DMS153 (cell line): ENCODE results near the gene DLG2.
A peak's percentile ranks its signal among the peaks of the same experiment; 100 is the strongest.
"Not testable (repeated sequence)": the region's sequence is repeated elsewhere in the genome, so short reads cannot be mapped to it uniquely, and the experiment has no call there.

Source experiments
- DNase-seq: peaks from one replicate; lab custom pipeline; 2025; lab: John Stamatoyannopoulos, UW

DLG2 gene

GRCh38 chr11:85231588-85231987 is 395.6 kb downstream of the DLG2 start:
- DNase-seq: no peak

- not testable (repeated sequence) for DNase-seq
These were observed 397.4 kb downstream of the DLG2 start for GRCh38 chr11:85229723-85230122.

- DNase-seq: no peak
These were observed 430.2 kb downstream of the DLG2 start for GRCh38 chr11:85196968-85197367.

DNA sequence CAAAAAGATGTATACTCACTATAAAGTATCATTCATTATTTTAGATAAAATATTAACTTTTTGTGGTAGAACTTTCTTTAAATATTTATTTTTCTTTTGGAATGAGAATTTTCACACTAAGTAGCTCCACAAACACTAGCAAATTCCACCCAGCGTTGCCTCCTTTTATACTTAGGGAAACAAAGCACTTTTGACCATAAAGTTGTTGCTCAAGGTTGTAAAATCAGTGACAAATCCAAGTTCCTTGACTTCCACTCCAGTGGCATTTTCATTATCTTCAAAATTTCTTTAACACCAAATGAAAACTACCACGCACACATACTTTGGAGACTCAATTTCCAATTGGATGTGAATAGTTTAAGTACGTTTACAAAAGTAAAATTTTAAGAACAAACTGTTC is 431.2 kb downstream of the DLG2 start:
- no peak for DNase-seq

DNA sequence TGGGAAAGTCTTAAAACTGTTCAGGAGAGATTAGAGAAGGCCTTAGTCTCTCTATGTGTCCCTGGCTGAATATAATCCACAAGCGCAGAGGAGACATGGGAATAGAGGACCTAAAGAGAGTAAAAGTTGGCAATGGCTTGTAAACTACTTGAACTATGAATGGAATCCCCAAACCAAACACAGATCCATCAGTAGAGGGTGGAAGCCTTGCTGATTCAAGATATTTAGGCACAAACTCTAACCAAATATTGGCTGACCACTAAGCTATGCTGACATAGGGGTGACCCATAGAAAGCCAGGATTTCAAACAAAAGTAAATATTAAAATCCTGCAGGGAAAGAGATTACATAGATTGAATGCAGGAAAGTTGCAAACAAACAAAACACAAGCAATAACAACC is 439.2 kb downstream of the DLG2 start:
- no peak for DNase-seq

GRCh38 chr11:85184721-85185120 is 442.4 kb downstream of the DLG2 start:
- no peak for DNase-seq

GRCh38 chr11:85182441-85183387 is 444.4 kb downstream of the DLG2 start:
- peak; percentile 5 for DNase-seq

DNA sequence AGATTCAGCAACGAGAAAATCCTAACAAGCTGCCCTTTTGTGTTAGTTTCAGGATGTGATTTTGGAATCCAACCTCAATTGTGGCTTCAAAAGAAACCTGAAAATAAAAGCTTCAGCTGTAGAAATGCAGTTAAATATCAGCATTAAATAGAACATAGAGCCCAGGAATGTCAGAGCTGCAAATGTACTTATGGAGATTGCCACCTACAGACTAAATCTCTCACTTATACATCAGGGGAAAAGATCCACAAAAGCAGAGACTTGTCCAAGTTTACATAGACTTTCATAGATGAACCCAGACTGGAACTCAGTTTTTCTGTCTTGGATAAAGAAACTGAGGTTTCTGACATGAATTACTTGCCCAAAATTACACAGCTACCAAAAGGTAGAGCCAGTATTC is 446.6 kb downstream of the DLG2 start:
- no peak for DNase-seq

DNA sequence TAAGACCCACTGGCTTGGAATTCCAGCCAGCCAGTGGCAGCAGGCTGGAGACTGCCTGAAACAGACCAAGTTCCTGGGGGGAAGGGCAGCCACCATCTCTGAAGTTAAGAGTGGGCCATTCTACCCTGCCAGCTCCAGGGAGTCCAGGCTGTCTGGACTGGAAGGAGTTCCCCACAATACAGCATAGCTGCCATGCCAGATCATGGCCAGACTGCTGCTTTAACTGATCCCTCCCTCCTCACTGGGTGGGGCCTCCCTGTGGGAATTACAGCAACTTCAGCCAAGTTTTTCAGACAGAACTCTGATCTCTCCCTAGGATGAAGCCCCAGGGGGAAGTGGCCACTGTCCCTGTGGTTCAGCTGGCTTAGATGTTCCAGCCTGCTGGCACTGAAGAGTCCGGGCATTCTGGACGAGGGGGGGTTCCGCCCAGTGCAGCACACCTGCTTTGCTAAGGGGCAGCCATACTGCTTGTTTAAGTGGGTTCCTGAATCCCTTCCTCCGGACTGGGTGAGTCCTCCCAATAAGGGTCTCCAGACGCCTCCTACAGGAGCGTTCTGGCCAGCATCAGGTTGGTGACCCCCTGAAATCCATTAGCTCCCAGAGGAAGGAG is 455.4 kb downstream of the DLG2 start:
- DNase-seq: no peak

GRCh38 chr11:85170184-85170583 is 457.0 kb downstream of the DLG2 start:
- no peak for DNase-seq

GRCh38 chr11:85167471-85167870 is 459.7 kb downstream of the DLG2 start:
- no peak for DNase-seq

DNA sequence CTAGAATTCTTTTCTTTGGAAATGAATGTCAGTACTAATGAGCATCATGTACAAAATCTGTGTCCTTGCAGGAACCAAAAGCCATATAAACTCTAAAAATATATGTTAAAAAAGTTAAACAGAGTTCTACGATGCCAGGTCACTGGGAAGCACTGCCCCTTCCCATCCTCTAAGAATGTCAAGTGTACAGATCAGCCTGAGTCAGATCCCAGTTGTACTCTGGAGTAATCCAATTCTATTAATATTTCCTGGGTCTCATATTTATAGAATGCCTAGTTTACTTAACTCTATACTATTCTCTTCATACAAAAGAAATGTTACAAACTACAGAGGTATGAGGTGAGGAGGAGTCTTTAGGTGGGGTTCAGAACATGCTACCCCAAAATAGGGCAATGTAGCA is 460.1 kb downstream of the DLG2 start:
- DNase-seq: no peak

- no peak for DNase-seq
These were observed 461.3 kb downstream of the DLG2 start for GRCh38 chr11:85165819-85166218.

GRCh38 chr11:85164743-85165142 is 462.4 kb downstream of the DLG2 start:
- DNase-seq: no peak

GRCh38 chr11:85154294-85154693 is 472.9 kb downstream of the DLG2 start:
- no peak for DNase-seq

GRCh38 chr11:85137597-85137996 is 489.5 kb downstream of the DLG2 start:
- no peak for DNase-seq

DNA sequence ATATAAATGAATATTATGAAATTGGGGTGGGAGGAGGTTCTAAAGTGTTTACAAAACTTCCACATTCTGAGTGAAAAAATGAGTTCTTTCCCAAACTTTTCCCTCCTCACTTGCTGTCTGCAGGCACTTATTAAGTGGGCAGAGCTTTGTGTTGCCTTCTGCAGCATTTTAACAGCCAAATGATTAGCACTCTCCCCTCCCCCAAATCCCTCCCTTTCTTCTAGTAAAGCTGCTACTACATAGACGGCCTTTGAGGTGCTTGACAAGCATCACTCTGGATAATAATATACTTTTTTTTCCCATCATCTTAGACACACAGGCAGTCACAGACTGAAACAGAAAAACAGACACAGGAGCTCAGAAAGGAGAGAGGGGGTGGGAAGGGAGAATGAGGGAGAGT is 493.5 kb downstream of the DLG2 start:
- no peak for DNase-seq

DNA sequence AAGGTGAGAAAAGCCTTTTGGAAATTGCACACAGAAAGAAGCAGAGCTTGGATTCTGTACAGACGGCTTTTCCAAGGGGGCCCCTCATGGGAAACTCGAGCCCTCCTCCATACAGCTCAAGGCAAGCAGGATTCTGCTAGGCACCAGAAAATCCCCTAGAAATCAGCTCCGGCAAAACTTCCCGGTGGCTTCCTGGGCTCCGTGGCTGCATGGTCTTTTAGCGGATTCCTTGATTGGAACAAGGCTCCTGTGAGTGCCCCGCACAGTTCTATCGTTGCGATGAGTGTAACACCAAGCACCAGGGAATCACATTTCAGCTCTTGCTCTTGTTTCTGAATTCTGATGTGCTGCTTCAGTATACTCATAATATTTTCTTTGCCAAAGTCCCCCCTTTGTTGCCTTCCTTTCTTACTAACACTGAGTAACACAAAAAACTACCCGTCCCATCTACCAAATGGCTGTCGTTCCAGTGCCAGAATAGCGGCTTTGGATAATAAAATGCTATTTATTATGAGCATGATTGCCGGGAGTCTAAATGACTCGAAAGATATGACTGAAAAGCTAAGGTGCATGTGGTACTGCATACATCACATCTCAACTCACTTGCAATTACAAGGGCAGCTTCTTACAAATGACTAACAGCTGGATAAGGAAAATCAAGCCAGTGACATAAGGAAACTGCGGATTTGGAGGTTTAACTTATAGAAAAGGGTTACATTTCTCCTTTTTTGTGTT is 494.1 kb downstream of the DLG2 start:
- DNase-seq: no peak

GRCh38 chr11:85127349-85127748 is 499.8 kb downstream of the DLG2 start:
- no peak for DNase-seq

DNA sequence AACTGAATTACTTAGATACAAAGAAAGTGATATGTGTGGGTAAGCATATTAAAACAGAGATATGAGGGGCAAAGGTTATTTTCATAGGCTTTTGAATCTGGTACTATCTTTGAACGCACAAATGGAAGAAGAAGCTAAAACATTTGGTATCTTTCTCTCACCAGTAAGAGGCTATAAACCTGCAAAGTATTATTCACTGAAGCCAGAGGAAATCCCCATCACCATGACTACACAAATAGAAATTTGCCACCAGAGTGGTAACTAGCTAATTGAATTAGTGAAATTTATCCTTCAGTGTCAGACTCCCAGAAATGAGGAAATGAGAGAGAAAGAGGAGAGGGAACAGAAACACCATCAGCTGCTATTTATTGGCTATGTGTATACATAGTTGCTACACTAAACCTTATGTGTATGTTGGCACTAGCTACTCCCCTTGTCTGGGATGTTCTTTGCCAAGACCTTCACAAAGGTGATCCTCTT is 503.4 kb downstream of the DLG2 start:
- DNase-seq: no peak

GRCh38 chr11:85118151-85118550 is 509.0 kb downstream of the DLG2 start:
- no peak for DNase-seq

DNA sequence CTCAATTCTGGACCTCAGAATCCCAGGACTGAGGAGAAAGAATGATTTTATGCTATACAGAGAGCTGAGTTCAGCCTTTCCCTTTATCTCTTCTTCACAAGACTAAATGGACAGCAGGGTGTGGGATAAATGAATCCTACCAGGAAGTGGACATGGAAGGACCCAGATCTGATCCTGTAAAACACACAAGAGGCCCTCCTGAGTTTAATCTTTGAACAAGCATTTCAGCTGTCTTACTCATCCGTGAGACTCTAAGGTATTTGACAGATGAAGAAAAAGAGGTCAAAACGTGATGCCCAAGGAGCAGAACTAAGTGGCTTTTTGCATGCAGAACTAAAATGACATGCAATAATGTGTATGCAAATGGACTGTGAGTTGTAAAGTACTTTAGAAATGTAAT is 511.3 kb downstream of the DLG2 start:
- no peak for DNase-seq

DNA sequence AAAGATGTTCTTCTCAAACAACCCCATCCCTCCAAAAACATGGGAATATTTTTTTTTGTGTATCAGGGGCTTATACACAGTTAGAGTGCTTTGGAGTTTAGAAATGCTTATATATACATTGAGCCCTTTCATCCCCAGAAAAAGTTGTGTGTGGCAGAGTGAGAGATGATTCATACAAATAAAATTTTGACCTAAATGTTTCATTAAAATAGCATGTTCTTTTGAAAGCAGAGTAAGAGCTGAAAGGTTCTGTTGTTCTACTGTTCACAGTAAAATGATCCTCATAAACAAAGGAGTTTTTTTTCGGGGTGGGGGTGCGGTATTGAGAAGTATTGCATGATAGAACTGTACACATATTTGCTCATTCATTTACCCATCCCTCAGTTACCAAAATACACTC is 512.4 kb downstream of the DLG2 start:
- no peak for DNase-seq
